HTR-8/SVneo (cell line): Measurements from ENCODE around the gene ALDH3B1.
A peak's percentile ranks its signal among the peaks of the same experiment; 100 is the strongest.

Experiments used
- DNase-seq: peaks from one replicate; pipeline ENCODE4 v3.0.0; 2011; ENCODE audit warnings: low spot score, mixed read lengths; ENCODE audit not compliant: insufficient read length
- FAIRE-seq: peaks from 2 replicates; lab custom pipeline; 2011; peaks lifted over from hg19 to GRCh38; lab: Jason Lieb, UNC

Gene ALDH3B1

DNA sequence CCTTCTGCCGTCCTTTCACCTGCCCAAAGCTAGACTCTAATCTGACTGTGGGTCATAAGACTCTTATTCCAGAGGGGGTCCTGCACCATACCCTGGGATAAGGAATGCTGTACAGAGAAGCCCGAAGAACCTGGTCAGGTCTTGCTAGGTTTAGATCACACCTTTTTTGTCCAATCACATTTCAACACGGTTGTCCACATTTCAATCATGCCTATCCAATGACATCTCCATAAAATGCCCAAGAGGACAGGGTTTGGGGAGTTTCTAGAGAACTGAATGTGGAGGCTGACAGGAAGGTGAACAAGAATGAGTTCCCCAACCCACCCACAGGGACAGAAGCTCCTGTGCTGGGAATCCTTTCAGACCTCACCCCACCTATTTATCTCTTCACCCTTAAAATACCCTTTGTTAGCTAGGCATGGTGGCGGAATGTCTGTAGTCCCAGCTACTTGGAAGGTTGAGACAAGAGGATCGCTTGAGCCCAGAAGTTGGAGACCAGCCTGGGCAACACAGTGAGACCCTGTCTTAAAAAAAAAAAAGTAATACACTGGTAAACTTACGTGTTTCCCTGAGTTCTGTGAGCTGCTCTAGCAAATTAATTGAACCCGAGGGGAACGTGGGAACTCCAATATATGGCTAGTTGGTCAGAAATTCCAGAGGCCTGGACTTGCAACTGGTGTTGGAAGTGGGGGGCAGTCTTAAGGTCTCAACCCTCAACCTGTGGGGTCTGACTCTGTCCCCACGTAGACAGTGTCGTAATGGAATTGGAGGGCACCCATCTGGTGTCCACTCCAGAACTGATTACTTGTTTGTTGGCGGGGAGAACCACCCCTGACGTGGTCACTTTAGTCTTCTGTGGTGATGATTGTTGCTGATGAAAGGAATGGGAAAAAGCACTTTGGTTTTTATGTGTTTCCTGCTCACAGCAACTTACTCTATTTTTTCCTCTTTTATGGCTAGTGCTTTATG lies 46.5 kb downstream of the ALDH3B1 start:
- no peak for DNase-seq
- FAIRE-seq = peak; percentile 75

GRCh38 chr11:68057807-68058206 lies 47.7 kb downstream of the ALDH3B1 start:
- FAIRE-seq (peak; percentile 77), DNase-seq (no peak)

GRCh38 chr11:68061508-68061907 lies 51.4 kb downstream of the ALDH3B1 start:
- no peak for DNase-seq
- no peak for FAIRE-seq

DNA sequence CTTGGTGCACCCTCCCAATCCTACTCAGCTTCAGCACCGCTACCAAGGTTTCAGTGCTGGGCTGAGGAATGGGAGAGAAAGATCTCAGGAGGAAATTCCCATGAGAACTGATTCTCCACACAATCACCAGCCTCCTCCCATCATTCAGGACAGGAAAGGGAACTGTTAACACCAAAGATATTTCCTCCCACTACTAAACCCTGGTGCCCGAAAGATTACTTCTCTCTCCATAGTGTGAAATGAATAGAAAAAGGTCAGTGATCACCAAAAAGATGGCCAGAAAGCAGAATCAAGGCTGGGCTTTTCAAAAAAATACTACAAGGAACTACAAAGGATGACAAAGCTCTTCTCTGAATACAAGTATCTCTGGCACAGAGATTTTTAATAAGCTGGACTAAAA lies 54.8 kb downstream of the ALDH3B1 start:
- no peak for FAIRE-seq
- DNase-seq = no peak

GRCh38 chr11:68065841-68066240 lies 55.7 kb downstream of the ALDH3B1 start:
- FAIRE-seq (no peak), DNase-seq (no peak)

DNA sequence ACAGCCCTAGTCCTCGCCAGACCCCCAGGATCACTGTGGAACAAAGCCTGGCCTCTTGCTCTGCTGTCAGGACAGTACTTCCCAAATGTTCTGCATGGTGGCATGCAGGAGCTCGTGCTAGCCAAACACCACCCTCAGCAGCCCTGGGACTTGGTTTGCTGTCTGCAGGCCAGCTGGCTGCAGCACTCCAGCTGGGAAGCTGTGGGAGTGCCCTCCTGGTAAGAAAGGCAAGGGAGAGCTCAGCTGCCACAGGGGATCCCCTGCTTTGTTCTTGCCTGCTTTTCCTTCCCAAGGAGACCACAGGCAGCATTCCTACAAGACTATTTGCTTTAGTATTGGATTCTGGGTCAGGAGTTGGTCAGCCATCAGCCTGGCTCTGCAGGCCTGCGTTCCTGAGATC lies 56.6 kb downstream of the ALDH3B1 start:
- no peak for DNase-seq
- no peak for FAIRE-seq

GRCh38 chr11:68067991-68068390 lies 57.9 kb downstream of the ALDH3B1 start:
- DNase-seq = no peak
- no peak for FAIRE-seq

GRCh38 chr11:68071281-68072048 lies 61.3 kb downstream of the ALDH3B1 start:
- no peak for FAIRE-seq

GRCh38 chr11:68074584-68075352 lies 64.6 kb downstream of the ALDH3B1 start:
- FAIRE-seq (no peak), DNase-seq (no peak)

More at GRCh38 chr11:68071281-68072048, 61.3 kb downstream of the ALDH3B1 start:
- no peak for DNase-seq

GRCh38 chr11:68076371-68077042 lies 66.4 kb downstream of the ALDH3B1 start:
- FAIRE-seq (no peak), DNase-seq (no peak)

DNA sequence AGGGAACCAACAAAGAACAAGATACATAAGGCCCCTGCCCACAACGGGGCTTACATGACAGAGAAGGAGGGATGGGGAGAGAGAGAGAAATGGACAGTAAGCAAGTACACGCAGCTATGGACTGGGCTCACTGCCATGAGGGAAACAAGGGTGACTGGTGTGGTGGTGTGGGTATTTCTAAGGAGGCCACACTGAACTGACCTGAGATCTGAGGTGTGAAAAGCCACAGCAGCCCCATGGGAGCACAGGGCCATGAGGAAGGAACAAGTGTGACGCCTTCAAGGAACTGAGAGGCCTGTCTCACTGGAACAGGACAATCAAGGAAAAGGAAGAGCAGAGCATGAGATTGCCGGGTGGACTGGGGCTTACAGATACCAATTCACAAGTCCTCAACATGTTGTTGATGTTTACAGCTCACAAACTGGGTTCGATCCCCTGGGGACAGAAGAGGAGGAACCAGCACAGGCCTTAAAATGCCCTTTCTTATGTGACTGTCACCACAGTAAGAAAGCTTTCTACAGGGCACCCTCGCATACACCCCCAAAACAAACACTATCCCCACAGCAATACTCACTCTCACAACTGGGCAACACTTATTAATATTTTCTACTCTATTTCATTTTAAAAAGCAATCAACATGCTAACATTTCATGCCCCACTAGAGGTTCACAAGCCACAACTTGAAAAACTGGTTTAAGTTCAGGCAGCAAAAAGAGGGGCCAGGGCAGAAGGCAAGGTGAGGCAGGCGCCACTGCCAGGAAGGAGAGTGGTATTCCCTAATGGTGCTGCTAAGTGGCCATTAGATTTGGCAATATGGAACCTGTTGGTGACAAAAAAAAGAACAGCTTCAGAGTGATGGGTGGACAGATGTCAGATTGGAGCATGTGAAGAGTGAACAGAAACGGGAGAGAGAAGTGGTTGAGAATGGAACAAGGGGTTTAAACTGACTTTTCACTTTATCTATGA lies 67.8 kb downstream of the ALDH3B1 start:
- DNase-seq (no peak), FAIRE-seq (no peak)
